PC-3 (cell line): Measurements from ENCODE around the gene LYPD5.

Experiments
- EZH2 ChIP-seq: fragments of 300-600 bp; sonication (generic); IDR thresholded peaks from one replicate; pipeline ENCODE4 v1.6.1; 2017; ENCODE audit warnings: antibody characterized with exemption, mild to moderate bottlenecking, low read length; ENCODE audit not compliant: unreplicated experiment
- TF ChIP-seq, protein P1 (sequence below): fragments of 300-600 bp; sonication (generic); conservative IDR thresholded peaks from 2 replicates; pipeline ENCODE4 v1.5.1; 2017; ENCODE audit warnings: antibody characterized with exemption, low read depth, mild to moderate bottlenecking, low read length

- TF ChIP-seq, protein P1, sequence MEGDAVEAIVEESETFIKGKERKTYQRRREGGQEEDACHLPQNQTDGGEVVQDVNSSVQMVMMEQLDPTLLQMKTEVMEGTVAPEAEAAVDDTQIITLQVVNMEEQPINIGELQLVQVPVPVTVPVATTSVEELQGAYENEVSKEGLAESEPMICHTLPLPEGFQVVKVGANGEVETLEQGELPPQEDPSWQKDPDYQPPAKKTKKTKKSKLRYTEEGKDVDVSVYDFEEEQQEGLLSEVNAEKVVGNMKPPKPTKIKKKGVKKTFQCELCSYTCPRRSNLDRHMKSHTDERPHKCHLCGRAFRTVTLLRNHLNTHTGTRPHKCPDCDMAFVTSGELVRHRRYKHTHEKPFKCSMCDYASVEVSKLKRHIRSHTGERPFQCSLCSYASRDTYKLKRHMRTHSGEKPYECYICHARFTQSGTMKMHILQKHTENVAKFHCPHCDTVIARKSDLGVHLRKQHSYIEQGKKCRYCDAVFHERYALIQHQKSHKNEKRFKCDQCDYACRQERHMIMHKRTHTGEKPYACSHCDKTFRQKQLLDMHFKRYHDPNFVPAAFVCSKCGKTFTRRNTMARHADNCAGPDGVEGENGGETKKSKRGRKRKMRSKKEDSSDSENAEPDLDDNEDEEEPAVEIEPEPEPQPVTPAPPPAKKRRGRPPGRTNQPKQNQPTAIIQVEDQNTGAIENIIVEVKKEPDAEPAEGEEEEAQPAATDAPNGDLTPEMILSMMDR, result no peak; the same call in 1 of the 2 replicates
- no peak for TF ChIP-seq EZH2
Measured at GRCh38 chr19:43766755-43767043, 35.5 kb downstream of the LYPD5 start.
